Panc1 (cell line): ENCODE results near the gene MGAT4A.

Experiments used
- CTCF ChIP-seq: fragments of 450-650 bp; IDR thresholded peaks from 2 replicates; pipeline ENCODE4 v1.5.1; 2017; ENCODE audit warnings: mild to moderate bottlenecking
- POLR2AphosphoS5 ChIP-seq: IDR thresholded peaks from 2 replicates; pipeline ENCODE4 v1.6.1; 2012; ENCODE audit warnings: mild to moderate bottlenecking, low read depth, low read length, moderate library complexity
- REST ChIP-seq, 2 experiments: IDR thresholded peaks; 2 replicates each; pipeline ENCODE4 v1.6.1; 2011 to 2012; ENCODE audit warnings: low read depth in 2 of 2, control low read depth in 1 of 2, low read length in 1 of 2, mild to moderate bottlenecking in 1 of 2, moderate library complexity in 1 of 2; ENCODE audit not compliant: insufficient read depth in 1 of 2
- SIN3A ChIP-seq: IDR thresholded peaks from 2 replicates; pipeline ENCODE4 v1.6.1; 2012; ENCODE audit warnings: low read depth, mild to moderate bottlenecking, low read length, moderate library complexity, borderline replicate concordance; ENCODE audit not compliant: insufficient read depth
- TCF7L2 ChIP-seq: IDR thresholded peaks from 2 replicates; pipeline ENCODE4 v1.6.1; 2011; ENCODE audit warnings: mild to moderate bottlenecking, low read depth, low read length, inconsistent platforms

- TF ChIP-seq CTCF, result no peak
- TF ChIP-seq POLR2AphosphoS5, result no peak
- no peak for TF ChIP-seq TCF7L2
- TF ChIP-seq REST (IDR thresholded peaks at IDR 0.05; ENCODE audit: insufficient read depth in 1 of 2, low read depth in 2 of 2, low read length in 1 of 2), result no peak
- TF ChIP-seq SIN3A, result no peak
Observed at GRCh38 chr2:98648451-98648850, 82.5 kb downstream of the MGAT4A start.
